Muscle of back (tissue), 11 donors: ENCODE results near the gene PMAIP1. TPM values are rescaled to one million over a fixed set of nuclear protein-coding genes. Genes with fewer than 3 reads are reported as not detected.

Experiments used
- DNase-seq, 3 donors: peaks; one replicate each; pipeline versions ENCODE4 v3.0.0 to v3.0.0-alpha.2; 2013
- polyA plus RNA-seq, 10 donors: library from polyadenylated mRNA; unstranded; fragments of 120-200 nt; gene quantifications; one replicate each; pipeline ENCODE4 v1.2.1, GENCODE V29; 2013; ENCODE audit not compliant: insufficient read length in 10 of 10

PMAIP1 gene
- polyA plus RNA-seq, 10 donors = 17.9 to 60.7 (median 32.0) TPM

DNA sequence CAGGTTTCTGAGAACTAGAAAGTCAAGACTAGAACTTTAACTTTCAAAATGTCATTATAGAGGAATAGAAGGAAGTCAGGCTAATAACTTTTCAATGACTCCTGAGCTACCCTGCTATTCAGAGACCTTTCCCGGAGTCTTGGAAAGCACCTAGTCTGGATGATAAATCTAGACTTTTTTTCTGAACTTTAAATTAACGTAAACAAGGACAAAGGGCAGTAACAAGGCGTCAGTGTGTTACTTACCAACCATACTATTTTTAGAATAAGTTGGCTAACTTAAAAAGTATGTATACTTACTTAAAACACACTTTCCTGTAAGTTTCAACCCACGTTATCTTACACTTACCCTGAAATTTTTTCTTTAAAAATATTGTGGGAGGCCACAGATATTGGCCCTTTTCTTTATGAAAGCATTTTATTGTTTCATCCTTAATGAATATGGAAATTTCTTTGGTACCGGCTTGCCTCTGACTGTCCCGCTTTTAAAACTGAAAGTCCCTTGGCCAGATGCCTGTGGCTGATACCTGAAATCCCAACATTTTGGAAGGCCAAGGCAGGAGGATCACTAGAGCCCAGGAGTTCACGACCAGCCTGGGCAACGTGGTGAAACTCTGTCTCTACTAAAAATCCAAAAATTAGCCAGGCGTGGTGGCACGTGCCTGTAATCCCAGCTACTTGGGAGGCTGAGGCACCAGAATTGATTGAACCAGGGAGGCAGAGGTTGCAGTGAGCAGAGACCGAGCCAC lies 9.7 kb downstream of the PMAIP1 start:
- no peak for DNase-seq

DNA sequence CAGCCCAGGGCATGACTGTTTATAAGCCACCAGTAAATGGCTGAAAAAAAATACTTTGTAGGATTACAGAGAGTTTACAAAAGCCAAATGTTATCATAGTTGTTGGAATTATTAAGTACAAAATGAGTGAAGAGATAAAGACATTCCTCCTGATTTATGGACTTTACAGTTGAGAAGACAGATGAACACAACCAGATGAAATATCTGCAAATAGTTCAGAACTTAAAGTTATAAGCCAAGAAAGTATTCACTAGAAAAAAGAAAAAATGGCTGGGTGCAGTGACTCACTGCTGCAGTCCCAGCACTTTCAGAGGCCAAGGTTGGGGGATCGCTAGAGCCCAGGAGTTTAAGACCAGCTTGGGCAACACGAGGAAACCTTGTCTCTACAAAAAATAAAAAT lies 11.2 kb downstream of the PMAIP1 start:
- no peak for DNase-seq

- no peak for DNase-seq
Observed at GRCh38 chr18:59911600-59911999, 11.8 kb downstream of the PMAIP1 start.

GRCh38 chr18:59912007-59912550 lies 12.3 kb downstream of the PMAIP1 start:
- no peak for DNase-seq

- DNase-seq = no peak
Observed at GRCh38 chr18:59915606-59916005, 15.8 kb downstream of the PMAIP1 start.

DNA sequence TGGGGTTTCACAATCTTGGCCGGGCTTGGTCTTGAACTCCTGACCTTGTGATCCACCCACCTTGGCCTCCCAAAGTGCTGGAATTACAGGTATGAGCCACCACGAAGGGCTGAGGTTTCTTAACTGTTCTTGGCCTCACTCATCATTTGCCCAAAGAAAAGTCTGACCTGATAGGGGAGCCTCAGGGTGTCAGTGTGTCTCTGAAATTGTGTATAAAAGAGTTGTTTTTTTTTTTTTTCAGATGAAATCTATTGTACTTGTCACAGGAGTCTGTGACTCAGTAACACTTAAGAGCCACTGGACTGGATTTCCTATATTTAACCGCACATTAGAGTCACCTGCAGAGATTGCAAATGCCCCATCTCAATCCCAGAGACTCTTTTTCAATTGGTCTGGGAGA lies 16.9 kb downstream of the PMAIP1 start:
- DNase-seq = no peak

- DNase-seq = no peak
Observed at GRCh38 chr18:59917422-59917821, 17.6 kb downstream of the PMAIP1 start.

- DNase-seq = peak; percentile 56 to 75 (median 58)
Observed at GRCh38 chr18:59918320-59918755, 18.5 kb downstream of the PMAIP1 start.

DNA sequence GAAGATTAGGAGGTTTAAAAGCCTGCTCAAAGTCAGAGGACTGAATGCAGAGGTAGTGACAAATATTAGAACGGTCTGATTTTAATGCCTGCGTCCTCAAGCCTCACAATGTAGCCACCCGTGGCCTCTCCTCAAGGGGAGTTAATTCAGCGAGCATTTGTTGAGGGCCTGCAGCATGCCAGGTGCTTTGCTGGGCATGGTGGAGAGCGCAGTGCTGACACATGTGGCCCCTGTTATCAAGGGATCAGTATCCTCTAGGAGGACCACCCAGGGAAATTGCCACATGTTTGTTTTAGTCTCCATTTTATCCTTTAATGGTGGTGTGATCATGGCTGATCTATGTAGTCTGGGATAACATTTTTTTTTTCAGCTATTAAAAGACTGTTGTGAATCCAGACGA lies 19.2 kb downstream of the PMAIP1 start:
- DNase-seq = no peak

GRCh38 chr18:59921384-59921891 lies 21.6 kb downstream of the PMAIP1 start:
- DNase-seq = no peak

DNA sequence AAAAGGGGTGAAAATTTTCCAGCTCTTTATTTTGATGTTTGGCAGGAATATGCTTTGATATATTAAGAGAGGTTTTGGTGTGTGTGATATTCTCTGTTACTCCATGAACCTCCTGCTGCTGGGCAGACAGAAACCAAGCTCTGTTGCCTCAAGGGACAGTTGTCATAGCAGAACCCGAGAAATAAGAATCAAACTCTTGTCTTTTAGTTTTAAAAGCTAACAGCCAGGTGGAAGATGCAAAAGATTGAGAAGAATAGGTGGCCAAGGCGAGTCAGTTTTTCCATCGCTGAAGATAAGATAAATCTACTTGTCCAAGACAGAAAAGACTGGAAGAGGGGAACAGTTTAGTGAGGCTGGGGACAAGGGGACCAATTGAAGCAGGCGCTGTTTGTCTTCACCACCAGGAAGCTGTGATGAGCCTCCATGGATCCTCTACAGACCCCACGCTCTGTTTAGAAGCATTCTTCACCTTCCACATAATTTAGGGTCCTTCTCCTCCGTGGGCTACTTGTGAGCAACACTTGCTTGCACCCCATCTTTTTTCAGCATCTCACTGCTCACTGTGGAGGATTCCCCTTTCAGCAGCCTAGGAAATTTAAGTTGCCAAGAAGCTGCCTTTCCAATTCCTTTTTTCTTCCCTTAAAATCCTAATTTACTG lies 23.9 kb downstream of the PMAIP1 start:
- DNase-seq = no peak

DNA sequence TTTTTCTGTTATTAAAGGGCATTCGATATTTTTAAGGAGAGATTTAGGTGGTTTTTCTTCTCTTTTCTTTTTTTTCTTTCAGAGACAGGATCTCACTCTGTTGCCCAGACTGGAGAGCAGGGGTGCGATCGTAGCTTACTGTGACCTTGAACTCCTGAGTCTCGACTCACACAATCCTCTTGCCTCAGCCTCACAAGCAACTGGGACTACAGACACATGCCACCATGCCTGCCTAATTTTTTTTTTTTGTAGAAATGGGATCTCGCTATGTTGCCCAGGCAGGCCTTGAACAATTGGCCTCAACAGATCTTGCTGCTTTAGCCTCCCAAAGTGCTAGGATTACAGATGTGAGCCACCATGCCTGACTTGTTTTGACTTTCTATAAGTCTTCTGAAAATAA lies 26.3 kb downstream of the PMAIP1 start:
- DNase-seq = no peak

DNA sequence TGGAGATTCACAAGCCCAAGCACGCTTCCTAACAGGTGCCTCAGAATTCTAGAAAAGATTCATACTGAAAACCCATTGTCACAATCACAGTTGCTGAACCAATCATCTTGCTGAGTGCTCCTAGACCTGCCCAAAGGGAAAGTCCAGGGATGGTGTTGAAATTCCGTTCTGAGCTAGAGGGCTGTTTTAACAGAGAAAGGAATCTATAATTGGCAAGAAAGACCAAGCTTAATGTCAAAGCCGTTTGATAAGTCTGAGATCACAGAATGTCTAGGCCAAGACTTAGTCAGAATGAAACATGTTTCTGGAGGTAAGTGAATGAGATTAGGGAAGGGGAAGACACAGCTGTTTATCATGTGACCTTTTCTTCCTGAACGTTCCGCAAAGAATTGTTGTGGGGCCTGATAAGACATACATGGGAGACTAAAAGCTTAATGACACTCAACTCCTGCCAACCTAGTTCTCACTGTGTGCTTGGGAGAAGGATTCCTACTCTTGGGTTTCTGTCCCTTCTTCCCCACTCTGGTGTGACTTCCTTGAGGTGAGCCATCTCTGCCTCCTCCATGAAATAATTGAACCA lies 27.5 kb downstream of the PMAIP1 start:
- DNase-seq = no peak

GRCh38 chr18:59928201-59928600 lies 28.4 kb downstream of the PMAIP1 start:
- no peak for DNase-seq

DNA sequence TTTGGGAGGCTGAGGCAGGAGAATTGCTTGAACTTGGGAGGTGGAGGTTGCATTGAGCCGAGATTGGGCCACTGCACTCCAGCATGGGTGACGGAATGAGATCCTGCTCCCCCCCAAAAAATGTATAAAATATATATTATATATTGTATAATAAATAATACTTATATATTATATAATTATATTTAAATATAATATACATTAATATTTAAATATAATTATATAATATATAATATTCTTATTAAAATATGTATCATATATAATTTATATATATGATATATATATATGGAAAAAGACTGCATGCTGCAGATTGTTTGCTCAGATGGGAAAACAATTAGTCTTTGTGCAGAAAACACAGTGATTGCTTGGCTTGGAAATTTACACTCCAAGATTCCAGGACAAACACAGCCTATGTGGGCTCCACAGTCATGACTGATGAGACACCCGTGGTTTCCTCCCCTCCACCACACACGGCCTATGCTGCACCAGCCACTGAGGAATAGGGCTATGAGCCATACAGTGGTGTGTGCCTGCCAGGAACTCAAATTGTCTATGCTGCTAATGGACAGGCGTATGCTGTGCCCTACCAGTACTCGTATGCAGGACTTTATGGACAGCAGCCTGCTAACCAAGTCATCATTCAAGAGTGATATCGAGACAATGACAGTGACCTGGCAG lies 30.0 kb downstream of the PMAIP1 start:
- DNase-seq = no peak

- no peak for DNase-seq
Observed at GRCh38 chr18:59932401-59932800, 32.6 kb downstream of the PMAIP1 start.

- DNase-seq = no peak
Observed at GRCh38 chr18:59938676-59939075, 38.9 kb downstream of the PMAIP1 start.

GRCh38 chr18:59939127-59939526 lies 39.3 kb downstream of the PMAIP1 start:
- DNase-seq = no peak

DNA sequence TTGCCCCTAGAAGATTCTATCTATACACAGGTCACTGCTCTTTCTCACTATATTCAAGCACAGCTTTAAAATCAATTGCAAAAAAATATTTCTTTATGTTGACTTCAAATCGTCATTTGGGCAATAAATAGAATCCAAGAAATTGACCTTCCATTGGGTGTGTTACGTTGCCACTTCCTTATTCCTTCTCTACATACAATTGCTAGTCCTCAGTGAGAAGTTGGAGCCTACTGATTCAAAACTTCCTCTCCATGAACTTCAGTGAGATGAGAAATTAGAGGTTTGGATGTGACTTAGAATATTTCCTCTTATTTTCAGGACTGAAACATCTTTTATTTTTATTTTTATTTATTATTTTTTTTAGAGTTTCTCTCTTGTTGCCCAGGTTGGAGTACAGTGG lies 40.3 kb downstream of the PMAIP1 start:
- DNase-seq = no peak

GRCh38 chr18:59941331-59941730 lies 41.5 kb downstream of the PMAIP1 start:
- no peak for DNase-seq

- no peak for DNase-seq
Observed at GRCh38 chr18:59942601-59943000, 42.8 kb downstream of the PMAIP1 start.

- no peak for DNase-seq
Observed at GRCh38 chr18:59945544-59945943, 45.7 kb downstream of the PMAIP1 start.
